HCT116 (cell line): ENCODE data around the gene ARMC2.

ENCODE experiments used
- ATF3 ChIP-seq: IDR thresholded peaks from 2 replicates; pipeline ENCODE4 v1.6.1; 2012
- CEBPB ChIP-seq: IDR thresholded peaks from 2 replicates; pipeline ENCODE4 v1.6.1; 2012; ENCODE audit warnings: low read depth
- CTCF ChIP-seq, 3 experiments: fragments of 200-600 bp in 1 of 3; sonication (generic) in 1 of 3; IDR thresholded peaks in 2 of 3; conservative IDR thresholded peaks in 1 of 3; 2 replicates each; pipeline ENCODE4 v1.5.1; 2012 to 2017; ENCODE audit warnings: low read depth in 2 of 3, low read length in 2 of 3, antibody characterized with exemption in 1 of 3, borderline replicate concordance in 1 of 3, control low read depth in 1 of 3, mild to moderate bottlenecking in 1 of 3, mixed read lengths in 1 of 3, mixed run types in 1 of 3, moderate library complexity in 1 of 3; ENCODE audit not compliant: insufficient read depth in 1 of 3
- EZH2 ChIP-seq: fragments of 200-600 bp; sonication (generic); IDR thresholded peaks from 2 replicates; pipeline ENCODE4 v1.6.1; 2017; ENCODE audit warnings: antibody characterized with exemption, mixed run types
- JUND ChIP-seq: IDR thresholded peaks from 2 replicates; pipeline ENCODE4 v1.6.1; 2012
- TF ChIP-seq, protein P1 (sequence below): IDR thresholded peaks from 2 replicates; pipeline ENCODE4 v1.6.1; 2012; ENCODE audit warnings: low read depth

- TF ChIP-seq JUND, result no peak
- TF ChIP-seq CEBPB, result no peak
- TF ChIP-seq ATF3, result no peak
- TF ChIP-seq CTCF (IDR thresholded peaks at IDR 0.05 in 2 of 3, conservative IDR thresholded peaks at IDR 0.05 in 1 of 3; ENCODE audit: borderline replicate concordance in 1 of 3, insufficient read depth in 1 of 3, low read depth in 2 of 3, low read length in 2 of 3), result no peak
- TF ChIP-seq, protein P1, sequence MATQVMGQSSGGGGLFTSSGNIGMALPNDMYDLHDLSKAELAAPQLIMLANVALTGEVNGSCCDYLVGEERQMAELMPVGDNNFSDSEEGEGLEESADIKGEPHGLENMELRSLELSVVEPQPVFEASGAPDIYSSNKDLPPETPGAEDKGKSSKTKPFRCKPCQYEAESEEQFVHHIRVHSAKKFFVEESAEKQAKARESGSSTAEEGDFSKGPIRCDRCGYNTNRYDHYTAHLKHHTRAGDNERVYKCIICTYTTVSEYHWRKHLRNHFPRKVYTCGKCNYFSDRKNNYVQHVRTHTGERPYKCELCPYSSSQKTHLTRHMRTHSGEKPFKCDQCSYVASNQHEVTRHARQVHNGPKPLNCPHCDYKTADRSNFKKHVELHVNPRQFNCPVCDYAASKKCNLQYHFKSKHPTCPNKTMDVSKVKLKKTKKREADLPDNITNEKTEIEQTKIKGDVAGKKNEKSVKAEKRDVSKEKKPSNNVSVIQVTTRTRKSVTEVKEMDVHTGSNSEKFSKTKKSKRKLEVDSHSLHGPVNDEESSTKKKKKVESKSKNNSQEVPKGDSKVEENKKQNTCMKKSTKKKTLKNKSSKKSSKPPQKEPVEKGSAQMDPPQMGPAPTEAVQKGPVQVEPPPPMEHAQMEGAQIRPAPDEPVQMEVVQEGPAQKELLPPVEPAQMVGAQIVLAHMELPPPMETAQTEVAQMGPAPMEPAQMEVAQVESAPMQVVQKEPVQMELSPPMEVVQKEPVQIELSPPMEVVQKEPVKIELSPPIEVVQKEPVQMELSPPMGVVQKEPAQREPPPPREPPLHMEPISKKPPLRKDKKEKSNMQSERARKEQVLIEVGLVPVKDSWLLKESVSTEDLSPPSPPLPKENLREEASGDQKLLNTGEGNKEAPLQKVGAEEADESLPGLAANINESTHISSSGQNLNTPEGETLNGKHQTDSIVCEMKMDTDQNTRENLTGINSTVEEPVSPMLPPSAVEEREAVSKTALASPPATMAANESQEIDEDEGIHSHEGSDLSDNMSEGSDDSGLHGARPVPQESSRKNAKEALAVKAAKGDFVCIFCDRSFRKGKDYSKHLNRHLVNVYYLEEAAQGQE, result no peak
- no peak for TF ChIP-seq EZH2
Observed at GRCh38 chr6:108904741-108905140, 56.5 kb downstream of the ARMC2 start.
